Type B pancreatic cell (in vitro differentiated cells): Measurements from ENCODE around the gene PXT1. TPM values are rescaled to one million over a fixed set of nuclear protein-coding genes. Genes with fewer than 3 reads are reported as not detected.
"Not testable (repeated sequence)": the region's sequence is repeated elsewhere in the genome, so short reads cannot be mapped to it uniquely, and the experiment has no call there.

ENCODE experiments used
- DNase-seq: peaks from one replicate; pipeline ENCODE4 v3.0.0; 2021; ENCODE audit warnings: mixed read lengths; ENCODE audit not compliant: unreplicated experiment; ENCODE audit errors: extremely low spot score
- H3K27ac Mint-ChIP-seq: 2 replicates; pipeline ENCODE4 v1.8.0; 2021; ENCODE audit warnings: mild to moderate bottlenecking, mixed read lengths
- H3K27me3 Mint-ChIP-seq: 2 replicates; pipeline ENCODE4 v1.8.0; 2021; ENCODE audit warnings: mixed read lengths
- H3K36me3 Mint-ChIP-seq: 2 replicates; pipeline ENCODE4 v1.8.0; 2021; ENCODE audit warnings: mixed read lengths
- H3K4me1 Mint-ChIP-seq: one replicate; pipeline ENCODE4 v1.8.0; 2021; ENCODE audit warnings: mixed read lengths; ENCODE audit not compliant: unreplicated experiment
- H3K4me3 Mint-ChIP-seq: 2 replicates; pipeline ENCODE4 v1.8.0; 2021; ENCODE audit warnings: mild to moderate bottlenecking, mixed read lengths
- H3K9me3 Mint-ChIP-seq: 2 replicates; pipeline ENCODE4 v1.8.0; 2021; ENCODE audit warnings: mixed read lengths
- CTCF ChIP-seq: fragments of 200-600 bp; sonication (generic); conservative IDR thresholded peaks from 2 replicates; pipeline ENCODE4 v1.5.0; 2021; ENCODE audit warnings: antibody characterized with exemption, mild to moderate bottlenecking
- total RNA-seq: library from RNA; stranded (reverse); gene quantifications from 2 replicates; pipeline ENCODE4 v1.2.1, GENCODE V29; 2021; ENCODE audit warnings: low replicate concordance

Gene PXT1
- total RNA-seq, 1 donor from 2014 or later = 0.19 TPM

GRCh38 chr6:36487698-36488097, 45.0 kb upstream of the PXT1 start:
- no peak for DNase-seq
- Mint-ChIP-seq H3K4me1 (no peaks in the 10 kb centered on the region), H3K4me3 (no peak overlapping the region), H3K36me3 (peaks cover 31% of the 10 kb centered on the region), H3K27me3 (no peaks in the 10 kb centered on the region), H3K27ac (no peak overlapping the region), H3K9me3 (no peaks in the 10 kb centered on the region)
- TF ChIP-seq CTCF = no peak

DNA sequence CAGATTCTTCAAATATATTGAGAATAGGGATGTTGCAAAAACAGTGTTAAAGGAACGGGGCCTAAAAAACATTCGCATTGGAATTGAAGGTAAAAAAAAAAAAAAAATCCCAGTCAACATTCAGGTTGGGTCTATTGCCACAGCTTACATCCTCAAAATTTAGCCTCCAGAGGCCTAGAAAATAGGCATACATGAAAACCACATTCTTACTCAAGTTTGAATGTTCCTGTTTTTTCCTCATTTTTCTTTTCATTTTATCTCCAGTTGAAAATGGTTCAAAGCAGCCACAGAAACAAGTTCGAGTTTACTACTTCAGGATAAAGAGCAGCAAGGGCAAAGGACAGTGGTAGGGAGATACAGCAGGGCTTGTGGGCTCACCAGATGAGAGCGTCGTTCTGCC, 42.1 kb upstream of the PXT1 start:
- no peak for DNase-seq
- Mint-ChIP-seq H3K9me3 (no peaks in the 10 kb centered on the region), H3K4me1 (no peaks in the 10 kb centered on the region), H3K36me3 (peaks cover 42% of the 10 kb centered on the region), H3K27me3 (no peaks in the 10 kb centered on the region), H3K27ac (no peak overlapping the region), H3K4me3 (no peak overlapping the region)
- no peak for TF ChIP-seq CTCF

GRCh38 chr6:36483326-36483725, 40.7 kb upstream of the PXT1 start:
- peaks cover 48% of the 10 kb centered on the region for H3K36me3 Mint-ChIP-seq
- H3K4me3 Mint-ChIP-seq, H3K27ac Mint-ChIP-seq, H3K9me3 Mint-ChIP-seq, DNase-seq, H3K4me1 Mint-ChIP-seq, H3K27me3 Mint-ChIP-seq: not testable (repeated sequence)

- peaks cover 41% of the 10 kb centered on the region for H3K36me3 Mint-ChIP-seq
- H3K27me3 Mint-ChIP-seq = no peaks in the 10 kb centered on the region
- no peaks in the 10 kb centered on the region for H3K9me3 Mint-ChIP-seq
- TF ChIP-seq CTCF = no peak
- H3K4me3 Mint-ChIP-seq = no peak overlapping the region
- peak overlapping the region; percentile 65 for H3K27ac Mint-ChIP-seq
- no peak for DNase-seq
- H3K4me1 Mint-ChIP-seq = peaks cover 9% of the 10 kb centered on the region
Observed at GRCh38 chr6:36479256-36479655, 36.6 kb upstream of the PXT1 start.

- H3K9me3 Mint-ChIP-seq = no peaks in the 10 kb centered on the region
- no peak for DNase-seq
- no peak overlapping the region for H3K27ac Mint-ChIP-seq
- H3K36me3 Mint-ChIP-seq = peaks cover 40% of the 10 kb centered on the region
- H3K27me3 Mint-ChIP-seq = no peaks in the 10 kb centered on the region
- peaks cover 9% of the 10 kb centered on the region for H3K4me1 Mint-ChIP-seq
- TF ChIP-seq CTCF = no peak
- no peak overlapping the region for H3K4me3 Mint-ChIP-seq
Observed at GRCh38 chr6:36478051-36478526, 35.4 kb upstream of the PXT1 start.

- Mint-ChIP-seq H3K4me3 (no peak overlapping the region), H3K4me1 (peaks cover 8% of the 10 kb centered on the region), H3K9me3 (no peaks in the 10 kb centered on the region), H3K27me3 (no peaks in the 10 kb centered on the region), H3K27ac (no peak overlapping the region), H3K36me3 (peaks cover 24% of the 10 kb centered on the region)
- no peak for DNase-seq
- no peak for TF ChIP-seq CTCF
Observed at GRCh38 chr6:36469946-36470345, 27.3 kb upstream of the PXT1 start.
